Gastroesophageal sphincter (tissue), 3 donors: ENCODE data around the gene PCSK4.

ENCODE experiments used
- CTCF ChIP-seq, 4 experiments: fragments of 200-600 bp in 2 of 4; fragments of 450-650 bp in 2 of 4; sonication (generic) in 1 of 4; IDR thresholded peaks; one replicate each; pipeline ENCODE4 v1.5.1; 2017 to 2019; ENCODE audit warnings: antibody characterized with exemption in 4 of 4, mild to moderate bottlenecking in 2 of 4, moderate library complexity in 2 of 4
- EP300 ChIP-seq: sonication (generic); formaldehyde crosslinking; IDR thresholded peaks from one replicate; pipeline ENCODE4 v1.6.1; 2017; ENCODE audit warnings: antibody characterized with exemption, mild to moderate bottlenecking
- POLR2A ChIP-seq, 2 donors: fragments of 450-650 bp; IDR thresholded peaks; one replicate each; pipeline ENCODE4 v1.6.1; 2017; ENCODE audit warnings: antibody characterized with exemption in 2 of 2, mild to moderate bottlenecking in 2 of 2, moderate library complexity in 1 of 2
- POLR2AphosphoS5 ChIP-seq: sonication (generic); formaldehyde crosslinking; IDR thresholded peaks from one replicate; pipeline ENCODE4 v1.6.1; 2017; ENCODE audit warnings: antibody characterized with exemption

DNA sequence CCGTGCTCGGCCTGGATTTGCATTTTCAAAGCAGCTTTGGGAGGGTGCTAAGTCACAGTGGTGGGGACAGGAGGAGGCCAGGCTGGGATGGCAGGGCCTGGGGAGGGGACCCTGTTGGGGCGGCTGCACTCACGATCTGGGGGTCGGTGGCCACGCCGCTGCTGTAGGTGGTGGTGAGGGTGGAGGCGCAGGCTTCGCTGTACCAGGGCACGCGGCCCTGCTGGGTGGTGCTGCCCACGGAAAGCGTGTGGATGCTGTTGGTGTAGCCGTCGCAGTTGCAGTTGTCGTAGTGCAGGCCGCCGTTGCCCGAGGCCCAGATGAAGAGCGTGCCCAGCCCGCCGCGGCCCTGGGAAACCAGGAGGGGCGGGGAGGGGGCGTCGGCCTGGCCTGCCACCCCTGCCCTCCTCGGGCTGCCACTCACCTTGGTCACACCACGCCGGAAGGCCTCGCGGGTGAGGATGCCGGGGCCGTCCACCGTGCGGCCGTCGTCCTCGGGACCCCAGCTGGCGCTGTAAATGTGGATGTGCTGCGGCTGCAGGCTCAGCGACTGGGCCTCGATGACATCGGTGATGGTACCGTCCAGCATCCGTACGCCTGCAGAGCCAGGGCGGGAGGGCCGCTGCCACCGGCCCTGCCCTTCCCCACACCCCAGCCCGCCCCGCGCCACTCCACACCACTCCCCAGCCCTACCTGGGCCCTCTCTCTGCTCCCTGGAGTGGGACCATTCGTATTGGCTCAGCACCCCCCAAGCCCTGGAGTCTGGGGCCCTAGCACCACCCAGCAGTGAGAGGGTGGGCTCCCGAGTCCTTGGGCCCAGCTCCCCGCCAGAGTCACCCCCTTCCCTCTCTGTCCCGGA, 3.2 kb downstream of the PCSK4 start:
- TF ChIP-seq POLR2A (IDR thresholded peaks at IDR 0.05) (no peak), CTCF (IDR thresholded peaks at IDR 0.05) (no peak), POLR2AphosphoS5 (no peak), EP300 (no peak)
